Endothelial cell of umbilical vein (primary cell): Measurements from ENCODE around the gene LZTS3. TPM values are rescaled to one million over a fixed set of nuclear protein-coding genes. Genes with fewer than 3 reads are reported as not detected.
"Not testable (repeated sequence)": the region's sequence is repeated elsewhere in the genome, so short reads cannot be mapped to it uniquely, and the experiment has no call there.

Experiments used
- BruUV-seq: library from RNA; stranded (reverse); fragments of 400-500 nt; replicated peaks from 2 replicates; lab custom pipeline; 2021; lab: Mats Ljungman, UMichigan
- CTCF ChIA-PET: fragments of 300-600, 350-600 bp; sonication (Branson Sonifier 250); formaldehyde crosslinking; loops from one replicate; lab custom pipeline; 2021; ENCODE audit warnings: antibody characterized with exemption, inconsistent platforms; lab: Charles Lee
- POLR2A ChIA-PET: fragments of 300-600, 350-600 bp; sonication (Branson Sonifier 250); formaldehyde crosslinking; loops from one replicate; lab custom pipeline; 2021; ENCODE audit warnings: antibody characterized with exemption, inconsistent platforms; lab: Charles Lee
- DNase-seq: peaks from one replicate; pipeline ENCODE4 v3.0.0-alpha.2; 2011; ENCODE audit warnings: low read depth, low spot score
- FAIRE-seq: peaks from 2 replicates; lab custom pipeline; 2011; peaks lifted over from hg19 to GRCh38; lab: Jason Lieb, UNC
- H2AFZ ChIP-seq: 2 replicates; pipeline ENCODE4 v1.6.0; 2012; ENCODE audit warnings: low read depth, low read length, control low read depth, inconsistent platforms
- H3K27ac ChIP-seq: 2 replicates; pipeline ENCODE4 v1.5.1; 2011; ENCODE audit warnings: low read depth, mild to moderate bottlenecking, control low read depth, low read length, moderate library complexity; ENCODE audit not compliant: insufficient read depth
- H3K27me3 ChIP-seq, 2 experiments: 2 replicates each; pipeline versions ENCODE4 v1.6.0 to v1.6.1; 2011; ENCODE audit warnings: low read length in 2 of 2, mixed read lengths in 1 of 2; ENCODE audit not compliant: control insufficient read depth in 2 of 2, insufficient read depth in 2 of 2
- H3K36me3 ChIP-seq, 2 experiments: 2 replicates in 1 of 2; 3 replicates in 1 of 2; pipeline ENCODE4 v1.5.1; 2011; ENCODE audit warnings: low read length in 2 of 2, mild to moderate bottlenecking in 1 of 2, moderate library complexity in 1 of 2; ENCODE audit not compliant: control insufficient read depth in 2 of 2, insufficient read depth in 2 of 2; ENCODE audit errors: extremely low read depth in 1 of 2
- H3K4me1 ChIP-seq: 3 replicates; pipeline ENCODE4 v1.5.1; 2011; ENCODE audit warnings: mild to moderate bottlenecking, low read length; ENCODE audit not compliant: control insufficient read depth, insufficient read depth; ENCODE audit errors: extremely low read depth
- H3K4me2 ChIP-seq: 2 replicates; pipeline ENCODE4 v1.6.1; 2011; ENCODE audit warnings: low read length, control low read depth, mixed read lengths; ENCODE audit not compliant: insufficient read depth
- H3K4me3 ChIP-seq, 3 experiments: fragments of 200-600 bp in 1 of 3; sonication (generic), shearing (Covaris generic) in 1 of 3; replicated peaks in 1 of 3; 2 replicates each; pipeline ENCODE4 v1.5.1; 2011 to 2016; ENCODE audit warnings: control low read depth in 3 of 3, low read length in 3 of 3, mild to moderate bottlenecking in 2 of 3, inconsistent platforms in 1 of 3, low read depth in 1 of 3, moderate library complexity in 1 of 3; ENCODE audit not compliant: insufficient read depth in 1 of 3
- H3K79me2 ChIP-seq: 2 replicates; pipeline ENCODE4 v1.6.0; 2012; ENCODE audit warnings: low read length, inconsistent platforms; ENCODE audit not compliant: control insufficient read depth, insufficient read depth
- H3K9ac ChIP-seq: replicated peaks from 2 replicates; pipeline ENCODE3; 2011; ENCODE audit warnings: low read length, control low read depth; ENCODE audit not compliant: insufficient read depth; ENCODE audit errors: extremely low read depth
- H3K9me1 ChIP-seq: replicated peaks from 3 replicates; pipeline ENCODE4 v1.6.0; 2011; ENCODE audit warnings: mild to moderate bottlenecking, low read length; ENCODE audit not compliant: control insufficient read depth, insufficient read depth; ENCODE audit errors: extremely low read depth
- H3K9me3 ChIP-seq: replicated peaks from 2 replicates; pipeline ENCODE4 v1.5.1; 2012; ENCODE audit warnings: low read length, inconsistent platforms; ENCODE audit not compliant: control insufficient read depth, insufficient read depth
- H4K20me1 ChIP-seq: replicated peaks from 2 replicates; pipeline ENCODE3; 2011; ENCODE audit warnings: mild to moderate bottlenecking, low read length; ENCODE audit not compliant: control insufficient read depth, insufficient read depth; ENCODE audit errors: extremely low read depth
- dilution Hi-C: fragments of 300-500 bp; cut with MboI; formaldehyde crosslinking; loops from one replicate; pipeline ENCODE4 v1.15.0; 2019; ENCODE audit warnings: low sequenced_read_pairs; ENCODE audit not compliant: extremely low pct_ligation_motif_present
- intact Hi-C: fragments of 100-400 bp; cut with micrococcal nuclease; formaldehyde crosslinking; loops from one replicate; pipeline ENCODE4 v1.10.0; 2022
- polyA plus RNA-seq, 4 experiments: library from polyadenylated mRNA; depleted of rRNA in 3 of 4; stranded (reverse) in 3 of 4; unstranded in 1 of 4; fragments of >200 nt; gene quantifications; 2 replicates each; pipeline versions ENCODE4 v1.2.1 to v1.2.3, GENCODE V29; 2011 to 2012; ENCODE audit warnings: missing spikeins in 1 of 4
- total RNA-seq: library from RNA; stranded (reverse); gene quantifications from 2 replicates; pipeline ENCODE4 v1.2.3, GENCODE V29; 2021

The LZTS3 gene
- total and polyA plus RNA-seq, 2 donors (not counting 3 experiments of a cell fraction or from before 2014, with no cell fraction given), result 4.5 to 5.7 TPM

DNA sequence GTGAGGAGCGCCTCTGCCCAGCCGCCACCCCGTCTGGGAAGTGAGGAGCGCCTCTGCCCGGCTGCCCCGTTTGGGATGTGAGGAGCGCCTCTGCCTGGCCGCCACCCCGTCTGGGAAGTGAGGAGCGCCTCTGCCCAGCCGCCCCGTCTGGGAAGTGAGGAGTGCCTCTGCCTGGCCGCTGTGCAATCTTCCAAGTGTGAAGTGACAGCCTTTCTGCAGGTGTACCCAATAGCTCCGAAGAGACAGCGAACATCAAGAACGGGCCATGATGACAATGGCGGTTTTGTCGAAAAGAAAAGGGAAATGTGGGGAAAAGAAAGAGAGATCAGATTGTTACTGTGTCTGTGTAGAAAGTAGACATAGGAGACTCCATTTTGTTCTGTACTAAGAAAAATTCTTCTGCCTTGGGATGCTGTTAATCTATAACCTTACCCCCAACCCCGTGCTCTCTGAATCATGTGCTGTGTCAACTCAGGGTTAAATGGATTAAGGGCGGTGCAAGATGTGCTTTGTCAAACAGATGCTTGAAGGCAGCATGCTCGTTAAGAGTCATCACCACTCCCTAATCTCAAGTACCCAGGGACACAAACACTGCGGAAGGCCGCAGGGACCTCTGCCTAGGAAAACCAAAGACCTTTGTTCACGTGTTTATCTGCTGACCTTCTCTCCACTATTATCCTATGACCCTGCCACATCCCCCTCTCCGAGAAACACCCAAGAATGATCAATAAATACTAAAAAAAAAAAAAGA, 47.4 kb downstream of the LZTS3 start:
- H3K4me1 ChIP-seq, result peaks cover 13% of the 10 kb centered on the region
- BruUV-seq, H3K4me3 ChIP-seq, H3K4me2 ChIP-seq, H4K20me1 ChIP-seq, dilution Hi-C loops, H3K36me3 ChIP-seq, intact Hi-C loops, CTCF ChIA-PET, H3K79me2 ChIP-seq, H3K27ac ChIP-seq, H3K9me3 ChIP-seq, H2AFZ ChIP-seq, FAIRE-seq, H3K9me1 ChIP-seq, DNase-seq, POLR2A ChIA-PET, H3K9ac ChIP-seq, H3K27me3 ChIP-seq: not testable (repeated sequence)

GRCh38 chr20:3124773-3125560, 48.4 kb downstream of the LZTS3 start:
- intact Hi-C loops, H3K4me3 ChIP-seq, H3K9me3 ChIP-seq, H4K20me1 ChIP-seq, H3K9ac ChIP-seq, H3K27me3 ChIP-seq, H2AFZ ChIP-seq, H3K9me1 ChIP-seq, H3K27ac ChIP-seq, H3K36me3 ChIP-seq, H3K4me2 ChIP-seq, dilution Hi-C loops, DNase-seq, FAIRE-seq, POLR2A ChIA-PET, BruUV-seq, H3K79me2 ChIP-seq, CTCF ChIA-PET: not testable (repeated sequence)
- peaks cover 15% of the 10 kb centered on the region for H3K4me1 ChIP-seq

DNA sequence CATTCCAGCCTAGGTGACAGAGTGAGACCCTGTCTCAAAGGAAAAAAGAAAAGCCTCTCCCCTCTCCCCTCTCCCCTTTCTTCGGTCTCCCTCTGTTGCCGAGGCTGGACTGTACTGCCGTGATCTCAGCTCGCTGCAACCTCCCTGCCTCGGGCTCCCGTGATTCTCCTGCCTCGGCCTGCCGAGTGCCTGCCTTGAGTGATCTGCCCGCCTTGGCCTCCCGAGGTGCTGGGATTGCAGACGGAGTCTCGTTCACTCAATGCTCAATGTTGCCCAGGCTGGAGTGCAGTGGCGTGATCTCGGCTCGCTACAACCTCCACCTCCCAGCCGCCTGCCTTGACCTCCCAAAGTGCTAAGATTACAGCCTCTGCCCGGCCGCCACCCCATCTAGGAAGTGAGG, 49.2 kb downstream of the LZTS3 start:
- DNase-seq, FAIRE-seq, CTCF ChIA-PET: not testable (repeated sequence)

More for the DNA sequence above, 49.2 kb downstream of the LZTS3 start:
- H3K27ac ChIP-seq, H3K79me2 ChIP-seq, POLR2A ChIA-PET, H2AFZ ChIP-seq, H3K36me3 ChIP-seq, dilution Hi-C loops, intact Hi-C loops, H3K9me1 ChIP-seq, BruUV-seq, H4K20me1 ChIP-seq, H3K4me3 ChIP-seq, H3K9me3 ChIP-seq, H3K9ac ChIP-seq, H3K27me3 ChIP-seq, H3K4me2 ChIP-seq: not testable (repeated sequence)
- H3K4me1 ChIP-seq, result peaks cover 15% of the 10 kb centered on the region
